AG10803 (cell line): ENCODE results near the gene AFF4.

Experiments
- DNase-seq: peaks from one replicate; pipeline ENCODE4 v3.0.0; 2010; ENCODE audit warnings: low read depth
- H3K4me3 ChIP-seq: 2 replicates; pipeline ENCODE4 v1.5.1; 2011; ENCODE audit warnings: mild to moderate bottlenecking, low read length, control low read depth
- CTCF ChIP-seq: conservative IDR thresholded peaks from 2 replicates; pipeline ENCODE4 v1.5.1; 2011; ENCODE audit warnings: mild to moderate bottlenecking, low read length, control low read depth, inconsistent platforms

The AFF4 gene

GRCh38 chr5:132887283-132887682 lies 76.2 kb downstream of the AFF4 start:
- DNase-seq: no peak
- no peak for TF ChIP-seq CTCF
- no peak overlapping the region for H3K4me3 ChIP-seq

GRCh38 chr5:132886064-132886823 lies 77.2 kb downstream of the AFF4 start:
- no peak overlapping the region for H3K4me3 ChIP-seq
- DNase-seq: no peak
- no peak for TF ChIP-seq CTCF

- no peak overlapping the region for H3K4me3 ChIP-seq
- TF ChIP-seq CTCF: no peak
- DNase-seq: no peak
Observed at GRCh38 chr5:132884548-132884947, 78.9 kb downstream of the AFF4 start.

- peak; percentile 89 for TF ChIP-seq CTCF
- DNase-seq: peak; percentile 73
- H3K4me3 ChIP-seq: no peak overlapping the region
Observed at GRCh38 chr5:132883261-132883834, 80.1 kb downstream of the AFF4 start.

GRCh38 chr5:132877938-132878337 lies 85.5 kb downstream of the AFF4 start:
- DNase-seq: no peak
- H3K4me3 ChIP-seq: no peak overlapping the region

GRCh38 chr5:132877466-132877865 lies 86.0 kb downstream of the AFF4 start:
- DNase-seq: no peak
- H3K4me3 ChIP-seq: no peak overlapping the region
- TF ChIP-seq CTCF: no peak

More at GRCh38 chr5:132877938-132878337, 85.5 kb downstream of the AFF4 start:
- no peak for TF ChIP-seq CTCF

GRCh38 chr5:132876020-132876759 lies 87.2 kb downstream of the AFF4 start:
- peak; percentile 34 for DNase-seq
- no peak overlapping the region for H3K4me3 ChIP-seq
- no peak for TF ChIP-seq CTCF
